Measurements from ENCODE around the gene TRIM67.

DNA sequence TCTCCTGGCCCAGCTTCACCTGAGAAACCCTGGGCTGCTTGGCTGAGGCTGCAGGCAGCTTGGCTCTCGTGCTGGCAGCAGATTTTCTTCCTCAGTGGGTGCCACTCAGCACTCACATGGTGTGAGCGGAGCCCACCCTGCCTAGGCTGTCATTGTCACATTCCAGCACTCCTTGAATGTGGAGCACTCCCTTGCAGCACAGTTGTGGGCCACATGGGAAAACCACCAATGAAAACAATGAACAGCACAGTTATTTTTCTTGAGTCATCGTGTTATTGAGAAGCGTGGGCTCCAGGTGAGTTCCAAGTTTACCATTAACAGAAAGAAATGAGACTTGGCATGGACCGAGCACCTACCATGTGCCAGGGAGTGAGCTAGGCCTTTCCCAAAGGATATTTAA lies 27.2 kb upstream of the TRIM67 start:
- TF ChIP-seq, protein P1, sequence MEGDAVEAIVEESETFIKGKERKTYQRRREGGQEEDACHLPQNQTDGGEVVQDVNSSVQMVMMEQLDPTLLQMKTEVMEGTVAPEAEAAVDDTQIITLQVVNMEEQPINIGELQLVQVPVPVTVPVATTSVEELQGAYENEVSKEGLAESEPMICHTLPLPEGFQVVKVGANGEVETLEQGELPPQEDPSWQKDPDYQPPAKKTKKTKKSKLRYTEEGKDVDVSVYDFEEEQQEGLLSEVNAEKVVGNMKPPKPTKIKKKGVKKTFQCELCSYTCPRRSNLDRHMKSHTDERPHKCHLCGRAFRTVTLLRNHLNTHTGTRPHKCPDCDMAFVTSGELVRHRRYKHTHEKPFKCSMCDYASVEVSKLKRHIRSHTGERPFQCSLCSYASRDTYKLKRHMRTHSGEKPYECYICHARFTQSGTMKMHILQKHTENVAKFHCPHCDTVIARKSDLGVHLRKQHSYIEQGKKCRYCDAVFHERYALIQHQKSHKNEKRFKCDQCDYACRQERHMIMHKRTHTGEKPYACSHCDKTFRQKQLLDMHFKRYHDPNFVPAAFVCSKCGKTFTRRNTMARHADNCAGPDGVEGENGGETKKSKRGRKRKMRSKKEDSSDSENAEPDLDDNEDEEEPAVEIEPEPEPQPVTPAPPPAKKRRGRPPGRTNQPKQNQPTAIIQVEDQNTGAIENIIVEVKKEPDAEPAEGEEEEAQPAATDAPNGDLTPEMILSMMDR (IDR thresholded peaks at IDR 0.05), result no peak
- no peak for TF ChIP-seq POLR2AphosphoS5 (IDR thresholded peaks at IDR 0.05; ENCODE audit: low read depth, low read length)
- TF ChIP-seq, protein P2, sequence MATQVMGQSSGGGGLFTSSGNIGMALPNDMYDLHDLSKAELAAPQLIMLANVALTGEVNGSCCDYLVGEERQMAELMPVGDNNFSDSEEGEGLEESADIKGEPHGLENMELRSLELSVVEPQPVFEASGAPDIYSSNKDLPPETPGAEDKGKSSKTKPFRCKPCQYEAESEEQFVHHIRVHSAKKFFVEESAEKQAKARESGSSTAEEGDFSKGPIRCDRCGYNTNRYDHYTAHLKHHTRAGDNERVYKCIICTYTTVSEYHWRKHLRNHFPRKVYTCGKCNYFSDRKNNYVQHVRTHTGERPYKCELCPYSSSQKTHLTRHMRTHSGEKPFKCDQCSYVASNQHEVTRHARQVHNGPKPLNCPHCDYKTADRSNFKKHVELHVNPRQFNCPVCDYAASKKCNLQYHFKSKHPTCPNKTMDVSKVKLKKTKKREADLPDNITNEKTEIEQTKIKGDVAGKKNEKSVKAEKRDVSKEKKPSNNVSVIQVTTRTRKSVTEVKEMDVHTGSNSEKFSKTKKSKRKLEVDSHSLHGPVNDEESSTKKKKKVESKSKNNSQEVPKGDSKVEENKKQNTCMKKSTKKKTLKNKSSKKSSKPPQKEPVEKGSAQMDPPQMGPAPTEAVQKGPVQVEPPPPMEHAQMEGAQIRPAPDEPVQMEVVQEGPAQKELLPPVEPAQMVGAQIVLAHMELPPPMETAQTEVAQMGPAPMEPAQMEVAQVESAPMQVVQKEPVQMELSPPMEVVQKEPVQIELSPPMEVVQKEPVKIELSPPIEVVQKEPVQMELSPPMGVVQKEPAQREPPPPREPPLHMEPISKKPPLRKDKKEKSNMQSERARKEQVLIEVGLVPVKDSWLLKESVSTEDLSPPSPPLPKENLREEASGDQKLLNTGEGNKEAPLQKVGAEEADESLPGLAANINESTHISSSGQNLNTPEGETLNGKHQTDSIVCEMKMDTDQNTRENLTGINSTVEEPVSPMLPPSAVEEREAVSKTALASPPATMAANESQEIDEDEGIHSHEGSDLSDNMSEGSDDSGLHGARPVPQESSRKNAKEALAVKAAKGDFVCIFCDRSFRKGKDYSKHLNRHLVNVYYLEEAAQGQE (IDR thresholded peaks at IDR 0.05; ENCODE audit: insufficient read depth in 1 of 2, low read depth in 2 of 2, low read length in 1 of 2), result no peak
- no peak for TF ChIP-seq SIN3A (IDR thresholded peaks at IDR 0.05; ENCODE audit: borderline replicate concordance, insufficient read depth, low read depth, low read length)
- no peak for TF ChIP-seq TCF7L2 (IDR thresholded peaks at IDR 0.05; ENCODE audit: low read depth, low read length)

Data from Panc1 (cell line).